ENCODE measurements around the gene PADI3.

- TF ChIP-seq CTCF (IDR thresholded peaks at IDR 0.05) (no peak), POLR2A (IDR thresholded peaks at IDR 0.05) (no peak)
Measured at GRCh38 chr1:17290553-17290952, 41.7 kb downstream of the PADI3 start.

Measured in Peyer's patch (tissue), 4 donors.